HG03342 (cell line): ENCODE data around the gene ALDH5A1.
A peak's percentile ranks its signal among the peaks of the same experiment; 100 is the strongest.

Experiments used
- ATAC-seq: cut with Tn5 transposase; IDR thresholded peaks from one replicate; pipeline ENCODE4 v1.9.1; 2021; ENCODE audit warnings: mild to moderate bottlenecking, moderate library complexity; ENCODE audit not compliant: unreplicated experiment

The ALDH5A1 gene

GRCh38 chr6:24564081-24564480 is 69.3 kb downstream of the ALDH5A1 start:
- no peak for ATAC-seq

- ATAC-seq: no peak
Measured at GRCh38 chr6:24565196-24565595, 70.4 kb downstream of the ALDH5A1 start.

- no peak for ATAC-seq
Measured at GRCh38 chr6:24566020-24566767, 71.4 kb downstream of the ALDH5A1 start.

GRCh38 chr6:24568683-24569082 is 73.9 kb downstream of the ALDH5A1 start:
- ATAC-seq: no peak

- no peak for ATAC-seq
Measured at GRCh38 chr6:24569811-24570210, 75.0 kb downstream of the ALDH5A1 start.

- no peak for ATAC-seq
Measured at GRCh38 chr6:24571361-24571760, 76.6 kb downstream of the ALDH5A1 start.

- peak; percentile 80 for ATAC-seq
Measured at GRCh38 chr6:24574809-24575208, 80.0 kb downstream of the ALDH5A1 start.

- no peak for ATAC-seq
Measured at GRCh38 chr6:24576447-24576846, 81.7 kb downstream of the ALDH5A1 start.

- peak; percentile 79 for ATAC-seq
Measured at GRCh38 chr6:24581084-24581669, 86.4 kb downstream of the ALDH5A1 start.

- ATAC-seq: peak; percentile 79
Measured at GRCh38 chr6:24583463-24584381, 89.0 kb downstream of the ALDH5A1 start.

GRCh38 chr6:24584382-24584720 is 89.6 kb downstream of the ALDH5A1 start:
- no peak for ATAC-seq
